ENCODE results near the gene SEC31B.

The SEC31B gene

DNA sequence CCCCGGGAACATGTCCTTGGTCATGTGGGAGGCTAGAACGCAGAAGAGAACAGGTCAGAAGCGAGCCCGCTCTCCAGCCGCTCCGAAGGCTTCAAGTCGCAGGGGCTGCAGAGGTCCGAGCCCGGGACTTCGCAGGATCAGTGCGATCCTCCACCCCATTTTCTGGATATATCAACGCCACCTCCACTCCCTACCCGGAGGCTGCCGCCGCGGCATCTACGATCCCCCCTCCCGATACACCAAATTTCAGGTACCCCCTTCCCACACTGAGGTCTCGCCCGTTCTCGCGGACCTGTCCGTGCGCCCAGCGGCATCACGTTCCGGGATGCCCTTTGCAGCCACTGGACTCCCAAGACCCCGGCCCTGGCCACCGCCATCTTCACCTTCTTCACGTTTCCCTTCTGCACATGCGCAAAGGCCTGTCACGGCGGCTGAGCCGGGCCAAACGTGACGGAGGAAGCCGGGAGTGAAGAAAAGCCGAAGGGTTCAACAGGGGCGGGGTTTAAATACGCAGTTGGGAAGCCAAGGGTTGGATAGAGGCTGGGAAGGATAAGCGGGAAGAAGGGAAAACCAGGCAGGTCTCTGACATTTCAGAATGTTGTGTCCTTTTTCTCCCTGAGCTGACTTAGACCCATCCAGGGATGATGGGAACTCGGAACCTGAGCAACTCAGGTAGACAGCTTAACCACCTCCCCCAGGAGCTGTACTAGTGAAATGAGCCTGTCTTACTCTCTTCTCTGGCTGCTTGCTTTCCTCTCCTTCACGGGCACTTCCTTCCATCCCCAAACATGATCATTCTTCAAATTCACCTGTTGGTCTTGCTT, 10.0 kb upstream of the SEC31B start, which contains the start of gene NDUFB8:
Gene NDUFB8 (minus strand): TSS at position 397 of the 824 bp plus-strand sequence. CDS start 20 bp downstream, at position 377.
- DNase-seq (ENCODE audit: low read depth in 2 of 2), result peak; percentile 57 to 67

DNA sequence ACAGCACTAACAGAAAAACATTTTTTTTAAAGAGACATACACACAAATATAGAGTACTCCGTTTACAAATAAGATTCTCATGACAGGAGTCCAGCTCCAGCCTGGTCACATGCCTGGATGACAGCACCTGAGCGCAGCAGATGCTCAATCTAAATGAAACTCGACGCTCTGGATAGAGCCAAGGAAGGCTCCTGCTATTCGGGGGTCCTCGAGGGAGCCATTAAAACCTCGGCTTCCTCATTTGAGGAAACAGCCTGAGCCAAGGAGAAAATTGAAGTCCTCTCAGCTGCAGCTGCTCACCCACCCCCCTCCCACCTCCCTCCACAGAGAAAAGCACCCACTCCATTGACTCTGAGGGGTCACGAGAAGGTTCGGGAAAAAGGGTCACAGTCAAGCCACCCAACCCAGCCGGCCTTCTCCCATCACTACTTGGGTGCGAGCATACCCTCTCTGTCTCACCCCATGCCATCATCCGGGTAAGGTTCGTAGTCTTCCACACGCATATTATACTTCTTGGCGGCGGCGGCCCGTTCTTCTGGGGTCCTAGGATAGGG, 9.3 kb upstream of the SEC31B start:
- no peak for DNase-seq (ENCODE audit: low read depth in 2 of 2)

DNA sequence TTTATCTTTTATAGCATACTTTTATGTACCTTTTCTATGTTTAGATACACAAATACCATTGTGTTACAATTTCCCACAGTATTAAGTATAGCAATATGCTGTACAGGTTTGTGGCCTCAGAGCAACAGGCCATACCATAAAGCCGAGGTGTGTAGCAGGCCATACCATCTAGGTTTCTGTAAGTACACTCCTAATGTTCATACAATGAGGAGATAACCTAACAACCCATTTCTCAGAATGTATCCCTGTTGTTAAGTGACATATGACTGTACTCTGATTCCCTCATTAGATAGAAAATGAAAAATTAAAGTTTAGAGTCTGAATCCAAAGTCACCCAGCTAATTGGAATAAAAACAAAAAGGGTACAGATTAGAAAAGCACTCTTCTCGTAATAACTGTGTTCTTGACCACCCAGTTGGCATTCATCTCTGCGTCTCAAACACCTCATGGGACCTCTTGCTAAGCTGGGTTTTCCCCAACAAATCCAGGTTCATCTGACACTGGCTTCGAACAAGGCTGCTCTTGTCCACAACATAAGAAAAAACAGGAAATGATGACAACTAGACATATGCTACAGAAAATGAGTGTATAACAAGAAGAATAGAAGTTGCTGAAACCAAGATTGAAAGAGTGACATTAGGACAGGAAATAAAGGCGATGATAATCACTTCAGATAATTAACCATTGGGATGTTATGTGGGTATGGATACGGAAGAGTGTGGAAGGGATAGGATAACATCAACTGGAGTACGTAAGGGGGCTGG, 8.6 kb upstream of the SEC31B start:
- DNase-seq (ENCODE audit: low read depth in 2 of 2), result no peak

DNA sequence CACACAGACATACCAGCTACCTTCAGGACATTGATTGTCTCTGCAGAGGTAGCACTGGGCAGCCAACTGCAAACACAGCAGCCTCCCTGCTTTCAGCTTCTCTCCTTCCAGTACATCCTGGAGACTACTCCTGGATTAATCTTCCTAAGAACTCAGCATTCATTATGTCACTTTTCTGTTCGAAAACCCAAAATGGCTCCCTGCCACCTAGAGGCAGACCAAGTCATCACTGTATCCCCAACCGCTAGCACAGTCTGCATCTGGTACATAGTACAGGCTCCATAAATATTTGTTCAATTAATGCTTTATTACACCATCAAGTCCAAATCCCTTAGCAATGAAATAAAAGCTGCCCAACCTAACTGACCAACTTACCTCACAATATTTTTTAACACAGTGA, 5.0 kb upstream of the SEC31B start:
- no peak for DNase-seq (ENCODE audit: low read depth in 2 of 2)

DNA sequence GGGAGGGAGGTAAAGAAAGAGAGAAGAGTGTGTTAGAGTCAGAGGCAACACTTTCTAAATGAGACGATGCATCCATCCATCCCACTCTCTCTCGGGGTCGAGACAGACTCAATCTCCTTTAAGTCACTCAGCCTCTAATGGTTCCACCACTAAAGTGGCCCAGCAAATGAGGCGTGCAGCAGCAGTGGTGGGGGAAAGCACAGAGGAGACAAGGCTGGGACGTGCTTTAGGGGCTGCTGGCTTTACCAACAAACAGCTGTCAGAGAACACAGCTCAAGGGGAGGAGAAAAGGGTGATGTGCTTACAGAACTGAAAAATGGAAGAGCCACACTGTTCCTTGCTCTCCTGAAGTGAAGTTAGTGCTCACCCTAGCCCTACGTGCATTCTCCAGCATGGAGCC, 4.5 kb upstream of the SEC31B start:
- DNase-seq (ENCODE audit: low read depth in 2 of 2), result no peak

DNA sequence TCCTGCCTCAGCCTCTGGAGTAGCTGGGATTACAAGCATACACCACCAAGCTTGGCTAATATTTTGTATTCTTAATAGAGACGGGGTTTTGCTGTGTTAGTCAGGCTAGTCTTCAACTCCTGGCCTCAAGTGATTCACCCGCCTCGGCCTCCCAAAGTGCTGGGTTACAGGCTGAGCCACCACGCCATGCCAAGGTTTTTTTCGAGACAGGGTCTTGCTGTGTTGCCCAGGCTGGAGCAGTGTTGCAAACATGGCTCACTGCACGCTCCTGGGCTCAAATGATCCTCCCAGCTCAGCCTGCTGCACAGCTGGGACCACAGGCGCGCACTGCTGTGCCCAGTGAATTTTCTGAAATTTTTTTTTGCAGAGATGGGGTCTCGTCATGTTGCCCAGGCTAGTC, 3.3 kb upstream of the SEC31B start:
- no peak for DNase-seq (ENCODE audit: low read depth in 2 of 2)

DNA sequence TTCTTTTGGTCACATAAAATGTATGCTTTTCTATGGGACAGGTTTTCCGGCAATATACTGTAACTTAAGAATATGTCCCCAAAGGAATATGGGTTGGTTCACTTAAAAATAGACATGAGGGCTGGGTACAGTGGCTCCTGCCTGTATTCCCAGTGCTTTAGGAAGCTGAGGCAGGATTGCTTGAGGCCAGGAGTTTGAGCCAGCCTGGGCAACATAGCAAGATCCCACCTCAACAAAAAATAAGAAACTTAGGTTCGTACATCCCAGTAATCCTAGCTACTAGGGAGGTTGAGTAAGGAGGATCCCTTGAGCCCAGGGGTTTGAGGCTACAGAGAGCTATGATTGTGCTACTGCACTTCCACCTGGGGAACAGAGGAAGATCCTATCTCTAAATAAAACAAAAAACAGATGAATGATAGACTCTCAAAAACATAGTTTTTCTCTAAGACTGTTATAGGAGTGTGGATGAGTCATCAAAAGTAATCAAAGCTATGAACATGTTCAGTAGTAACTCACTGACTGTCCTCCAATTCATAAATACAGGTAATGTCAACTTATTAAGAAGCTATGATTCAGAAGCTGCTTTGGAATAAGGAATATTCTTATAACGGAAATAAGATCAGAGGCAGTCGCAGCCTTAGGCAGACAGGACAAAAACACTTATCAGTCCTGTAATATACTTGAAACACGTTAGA, 2.6 kb upstream of the SEC31B start:
- no peak for DNase-seq (ENCODE audit: low read depth in 2 of 2)

DNA sequence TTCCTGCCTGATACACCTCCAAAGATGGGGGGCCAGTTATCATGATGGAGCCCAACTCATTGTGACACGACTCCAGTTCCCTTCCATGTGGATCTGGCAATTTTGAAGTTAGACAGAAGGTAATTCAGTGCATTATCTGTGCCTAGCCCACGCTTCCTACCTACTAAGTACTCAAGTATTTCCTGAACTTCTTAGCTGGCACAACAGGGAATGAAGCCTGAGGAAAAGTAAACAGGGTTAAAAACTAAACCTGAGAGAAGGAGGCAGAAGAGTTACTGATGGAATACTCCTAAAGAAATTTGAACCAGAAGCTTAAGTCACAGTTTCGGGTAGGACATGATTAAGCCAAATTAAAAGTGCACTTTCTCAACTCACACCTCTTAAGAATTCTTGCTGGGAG, 1.1 kb upstream of the SEC31B start:
- no peak for DNase-seq (ENCODE audit: low read depth in 2 of 2)

DNA sequence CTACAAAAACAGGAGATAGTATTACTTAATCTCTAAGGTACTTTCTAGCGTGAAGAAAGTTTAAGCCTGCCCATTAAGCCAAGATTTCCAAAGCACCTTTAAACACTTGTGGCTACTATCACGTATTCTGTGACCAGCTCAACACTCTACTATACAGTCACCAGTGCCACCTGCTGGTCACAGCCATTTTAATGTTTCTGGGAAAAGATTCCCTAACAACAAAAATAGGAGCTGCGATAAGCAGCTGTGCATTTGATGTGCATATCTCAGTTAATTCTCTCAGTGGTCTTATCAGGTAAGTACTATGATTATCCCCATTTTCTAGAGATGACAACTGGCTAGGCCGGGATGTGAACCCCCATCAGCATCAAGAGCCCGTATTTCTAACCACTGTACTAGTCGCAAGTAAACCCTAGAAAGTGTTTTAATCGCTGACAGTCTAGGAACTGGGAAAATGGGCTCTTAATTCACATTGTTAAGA, 860 bp downstream of the SEC31B start:
- peak in 1 of 2 experiments; percentile 27 for DNase-seq (ENCODE audit: low read depth in 2 of 2)

DNA sequence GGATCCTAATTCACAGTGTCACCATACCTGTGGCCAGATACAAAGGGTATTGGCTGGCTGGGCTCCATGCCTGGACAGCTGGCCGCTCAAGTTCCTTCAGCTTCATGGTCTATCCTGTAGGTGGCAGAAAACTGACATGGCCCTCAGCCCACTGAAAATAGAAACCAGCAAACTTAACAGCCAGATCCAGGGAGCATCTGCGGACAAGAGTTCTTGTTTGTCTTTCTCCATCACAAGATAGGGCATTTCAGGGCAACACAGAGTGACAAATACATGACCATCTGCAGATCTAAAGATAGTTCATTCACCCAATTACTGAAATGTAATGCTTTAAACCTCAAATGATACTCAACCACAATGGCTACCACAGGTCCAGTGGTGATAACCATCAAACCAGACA, 2.8 kb downstream of the SEC31B start:
- DNase-seq (ENCODE audit: low read depth in 2 of 2), result no peak

DNA sequence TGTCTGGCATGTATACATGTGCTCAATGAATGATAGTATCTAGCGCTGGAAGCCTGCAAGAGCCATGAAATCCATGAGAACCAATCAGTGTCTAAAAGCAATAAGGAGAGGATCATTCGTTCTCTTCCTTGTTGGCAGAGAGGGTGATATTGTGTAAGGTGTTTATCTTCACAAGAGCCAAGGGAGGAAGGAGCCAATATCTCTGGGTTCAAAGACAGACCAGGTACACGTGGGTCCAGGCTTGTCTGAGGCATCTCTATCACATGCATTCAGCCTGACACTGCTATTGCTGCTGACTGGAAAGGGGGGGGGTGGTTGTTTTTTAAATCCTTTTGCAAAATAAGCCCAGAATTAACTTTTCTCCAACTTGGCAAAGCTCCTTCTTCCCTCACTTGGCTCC, 4.0 kb downstream of the SEC31B start:
- DNase-seq (ENCODE audit: low read depth in 2 of 2), result no peak

DNA sequence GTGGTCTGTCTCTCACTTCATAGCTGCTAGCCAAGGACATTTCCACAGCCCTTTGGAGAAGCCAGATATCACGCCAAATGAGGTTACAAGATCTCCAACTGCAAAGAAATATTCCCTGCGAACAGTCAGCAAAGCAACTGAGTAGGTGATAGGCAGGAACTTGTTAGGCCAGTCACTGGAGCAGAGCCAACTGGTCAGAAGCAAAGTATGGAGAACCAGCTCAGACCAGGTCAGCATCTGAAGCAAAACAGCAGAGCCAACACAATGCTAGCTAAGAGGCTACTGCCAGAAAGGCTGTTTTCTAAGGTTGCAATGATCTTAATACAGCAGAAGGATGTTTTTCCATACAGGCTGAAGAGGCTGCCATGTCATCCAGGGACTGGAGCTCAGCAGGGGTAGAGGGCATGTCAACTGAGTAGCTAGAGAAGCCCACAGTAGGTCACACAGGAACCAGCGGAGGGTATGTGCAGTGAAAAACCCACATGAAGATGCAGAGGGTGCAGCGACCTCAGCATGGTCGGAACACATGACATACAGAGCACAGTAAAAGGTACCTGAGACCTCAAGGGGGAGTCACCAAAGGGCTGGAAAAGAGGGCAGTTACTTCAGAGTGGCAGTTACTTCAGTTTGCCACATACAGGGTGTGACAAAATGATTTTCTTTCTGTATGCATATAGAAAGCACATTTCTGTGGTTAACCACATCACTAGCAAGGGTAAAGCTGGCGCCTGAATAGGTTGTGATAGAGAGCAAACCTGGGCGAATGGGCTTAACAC, 8.9 kb downstream of the SEC31B start:
- no peak for DNase-seq (ENCODE audit: low read depth in 2 of 2)

DNA sequence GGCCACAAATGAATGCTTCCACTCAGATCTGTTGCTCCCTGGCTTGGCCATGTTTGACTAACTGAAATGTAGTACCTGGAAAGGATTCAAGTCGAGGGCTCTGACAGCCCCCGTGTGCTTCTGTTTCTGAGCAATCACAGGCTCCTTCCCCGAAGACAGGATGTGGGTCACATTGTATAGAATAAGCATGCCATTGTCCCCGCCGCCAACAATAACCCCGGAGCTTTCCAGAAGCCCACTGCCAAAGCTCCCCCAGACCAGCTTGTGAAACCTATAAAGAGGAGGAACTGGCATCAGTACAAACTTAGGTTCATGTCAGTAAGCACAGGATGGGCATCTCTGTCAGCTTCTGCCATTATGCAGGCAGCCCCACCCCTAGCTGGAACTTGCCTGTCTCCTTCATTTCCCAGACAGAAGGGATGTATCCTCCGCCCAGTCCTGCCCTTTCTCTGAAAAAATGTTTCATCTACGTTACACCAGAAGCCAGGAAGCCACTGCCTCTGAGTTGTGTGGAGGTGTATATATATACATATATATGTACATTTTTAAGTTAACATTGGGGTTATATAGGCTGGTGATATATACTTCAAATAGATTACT, 10.3 kb downstream of the SEC31B start:
- no peak for DNase-seq (ENCODE audit: low read depth in 2 of 2)

DNA sequence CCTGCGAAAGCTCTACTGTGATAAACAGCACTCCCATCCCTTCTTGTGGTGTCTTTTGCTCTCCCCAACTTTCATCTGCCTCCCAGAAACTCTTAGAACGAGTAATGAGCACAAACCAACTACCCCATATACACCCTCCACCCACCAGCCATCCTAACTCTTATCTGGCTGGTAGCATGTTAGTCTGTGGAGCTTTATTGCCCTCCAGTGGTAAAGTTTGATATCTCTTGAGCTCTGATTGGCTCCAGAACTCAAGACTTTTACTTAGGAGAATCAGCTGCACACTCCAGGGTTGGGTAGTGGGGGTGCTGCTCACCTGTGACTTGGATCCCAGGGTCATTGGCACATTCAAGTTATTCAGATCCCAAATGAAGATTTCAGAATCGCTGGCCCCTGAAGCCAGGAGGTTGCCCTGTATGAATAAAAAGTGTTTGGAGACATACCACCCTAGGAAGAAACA, 10.9 kb downstream of the SEC31B start:
- DNase-seq (ENCODE audit: low read depth in 2 of 2), result peak; percentile 34 to 42

DNA sequence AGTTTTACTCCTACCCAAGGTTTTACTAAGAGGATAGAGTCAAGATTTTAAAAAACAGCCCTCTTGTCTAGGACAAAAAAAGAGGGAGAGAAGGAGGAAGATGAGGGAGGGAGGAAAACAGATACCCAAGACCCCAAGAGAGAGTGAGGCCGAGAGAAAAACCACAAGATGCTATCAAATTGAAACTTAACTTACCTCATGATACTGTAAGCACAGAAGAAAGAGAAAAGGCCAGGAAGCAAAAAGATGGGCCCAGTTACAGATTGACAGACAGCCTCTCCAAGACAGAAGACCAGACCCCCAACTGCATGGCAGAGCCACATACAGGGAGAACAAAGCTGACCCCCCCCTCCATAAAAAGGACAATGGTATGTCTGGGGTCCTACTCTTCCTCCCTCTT, 11.4 kb downstream of the SEC31B start:
- DNase-seq (ENCODE audit: low read depth in 2 of 2), result no peak

DNA sequence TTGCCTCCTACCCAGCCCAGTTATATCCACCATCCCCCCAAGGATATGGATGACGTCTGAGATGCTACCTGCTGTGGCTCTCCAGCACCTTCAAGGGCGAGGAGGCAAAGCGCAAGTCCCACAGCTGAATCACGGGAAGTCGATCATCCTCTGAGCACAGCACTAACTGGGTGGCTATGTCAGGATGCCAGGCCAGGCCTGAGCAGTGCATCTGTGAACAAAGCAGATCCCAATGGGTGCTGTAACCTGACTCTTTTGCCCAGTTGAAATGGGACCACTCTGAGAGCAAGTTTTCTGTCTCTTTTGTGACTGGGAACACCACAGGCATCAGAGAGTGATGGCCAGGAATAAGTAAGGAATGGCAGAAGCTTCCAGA, 12.3 kb downstream of the SEC31B start:
- no peak for DNase-seq (ENCODE audit: low read depth in 2 of 2)

DNA sequence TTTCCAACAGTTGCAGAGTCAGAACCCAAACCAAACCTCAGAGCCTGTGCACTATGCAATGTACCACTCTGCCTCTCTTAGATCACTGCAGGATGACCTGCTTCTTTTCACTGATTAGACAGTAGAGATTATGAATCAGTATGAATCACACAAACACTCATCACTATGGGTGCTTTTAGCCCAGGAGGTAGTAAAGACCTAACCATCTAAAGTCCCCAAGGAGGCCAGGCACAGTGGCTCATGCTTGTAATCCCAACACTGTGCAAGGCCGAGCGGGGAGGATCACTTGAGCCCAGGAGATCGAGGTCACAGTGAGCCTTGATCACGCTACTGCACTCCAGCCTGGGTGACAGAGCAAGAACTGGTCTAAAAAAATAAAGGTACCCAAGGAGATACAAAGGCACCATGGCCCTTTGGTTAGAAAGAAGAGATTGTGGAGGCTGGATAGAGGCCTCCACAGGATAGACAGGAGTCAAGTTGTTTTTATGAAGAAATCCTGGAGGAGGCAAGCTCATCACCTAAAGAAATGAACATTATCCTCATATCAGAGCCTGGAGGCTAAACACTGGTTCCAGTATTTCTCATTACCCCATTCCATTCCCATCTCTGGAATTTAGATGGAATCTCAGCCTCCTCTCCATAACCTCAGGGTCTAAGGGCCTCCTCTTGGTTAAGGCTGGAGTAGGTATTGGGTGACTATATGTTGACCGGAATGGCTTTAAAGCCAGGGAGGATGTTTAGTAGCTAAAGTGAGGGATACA, 12.9 kb downstream of the SEC31B start:
- peak in 1 of 2 experiments; percentile 36 for DNase-seq (ENCODE audit: low read depth in 2 of 2)

DNA sequence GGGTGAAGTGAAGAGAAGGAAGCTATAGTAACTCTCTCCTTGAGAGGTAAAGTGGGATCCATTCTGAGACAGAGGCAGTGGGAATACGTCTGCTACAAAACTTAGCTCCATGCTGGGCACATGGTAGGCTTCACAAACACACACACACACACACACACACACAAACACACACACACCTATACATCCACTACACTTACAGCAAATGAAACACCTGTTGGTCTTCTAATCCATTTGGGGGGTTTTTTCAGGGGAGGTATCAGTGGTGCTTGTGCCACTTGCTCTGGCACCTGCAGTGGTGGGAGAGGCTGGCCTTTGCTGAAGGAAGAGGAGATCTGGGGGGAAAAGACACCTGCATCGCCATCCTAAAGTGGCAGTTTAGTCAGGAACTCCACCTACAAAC, 14.5 kb downstream of the SEC31B start:
- DNase-seq (ENCODE audit: low read depth in 2 of 2), result no peak

DNA sequence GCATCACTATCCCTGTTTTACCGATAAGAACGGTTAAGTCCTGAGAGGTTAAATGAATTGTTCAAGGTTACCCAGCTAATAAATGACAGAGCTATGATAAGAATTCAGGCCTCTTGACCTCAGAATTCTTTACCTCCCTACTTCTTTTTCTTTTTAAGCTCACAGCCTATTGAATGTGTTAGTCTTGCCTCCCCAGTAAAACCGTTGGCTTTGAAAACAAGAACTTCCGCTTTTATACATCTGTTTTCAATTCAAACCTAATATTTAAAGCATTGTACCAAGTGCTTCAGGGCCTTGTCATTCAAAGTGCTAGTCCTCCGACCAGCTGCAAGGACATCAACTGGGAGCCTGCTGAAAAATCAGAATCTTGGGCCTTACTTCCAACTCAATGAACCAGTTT, 15.6 kb downstream of the SEC31B start:
- peak in 1 of 2 experiments; percentile 56 for DNase-seq (ENCODE audit: low read depth in 2 of 2)

DNA sequence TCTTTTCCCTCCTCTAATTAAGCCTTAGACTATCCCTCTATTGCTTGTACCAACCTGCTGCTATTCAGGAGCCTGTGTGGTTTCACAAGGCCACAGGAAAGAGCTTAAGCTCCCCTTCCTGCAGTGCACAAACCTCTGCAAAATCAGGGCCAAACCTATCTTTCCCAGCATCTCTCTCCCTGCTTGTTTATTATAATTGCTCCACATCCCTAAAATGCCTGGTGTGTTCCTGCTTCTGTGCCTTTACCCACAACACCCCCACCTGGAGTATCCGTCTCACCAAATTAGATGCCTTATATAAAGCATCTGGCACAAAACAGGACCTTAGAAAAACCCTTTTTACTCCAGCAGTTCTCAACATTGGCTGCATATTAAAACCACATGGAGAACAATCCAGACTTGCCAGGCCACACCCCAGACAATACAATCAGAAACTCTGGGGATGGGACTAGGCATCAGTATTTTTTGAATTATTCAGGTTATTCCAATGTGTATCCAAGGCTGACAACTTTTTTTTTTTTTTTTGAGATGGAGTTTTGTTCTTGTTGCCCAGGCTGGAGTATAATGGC, 16.7 kb downstream of the SEC31B start:
- DNase-seq (ENCODE audit: low read depth in 2 of 2), result peak in 1 of 2 experiments; percentile 11
